Astrocyte of the hippocampus (primary cell): Measurements from ENCODE around the gene RAPGEF2.

Experiments used
- DNase-seq: peaks from one replicate; pipeline ENCODE4 v3.0.0; 2011; ENCODE audit warnings: low read depth, low spot score

The RAPGEF2 gene

DNA sequence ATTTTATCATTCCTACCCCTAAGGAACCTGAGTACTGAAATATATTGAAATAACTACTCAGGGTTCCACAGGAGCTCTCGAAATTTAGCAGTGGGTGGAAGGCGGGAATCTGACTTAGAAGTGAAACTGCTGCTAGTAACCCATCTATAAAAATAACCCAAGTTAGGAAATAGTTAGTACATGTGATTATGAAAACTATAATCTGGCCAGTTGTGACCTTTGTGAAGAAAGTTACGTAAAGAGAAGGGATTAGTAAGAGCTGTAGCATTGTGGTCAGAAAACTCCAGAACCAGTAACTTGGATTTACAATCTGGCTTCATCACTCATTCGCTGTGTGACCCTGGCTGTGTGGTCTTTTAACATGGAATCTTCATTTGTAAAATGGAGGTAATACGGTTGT, 175.5 kb downstream of the RAPGEF2 start:
- no peak for DNase-seq

DNA sequence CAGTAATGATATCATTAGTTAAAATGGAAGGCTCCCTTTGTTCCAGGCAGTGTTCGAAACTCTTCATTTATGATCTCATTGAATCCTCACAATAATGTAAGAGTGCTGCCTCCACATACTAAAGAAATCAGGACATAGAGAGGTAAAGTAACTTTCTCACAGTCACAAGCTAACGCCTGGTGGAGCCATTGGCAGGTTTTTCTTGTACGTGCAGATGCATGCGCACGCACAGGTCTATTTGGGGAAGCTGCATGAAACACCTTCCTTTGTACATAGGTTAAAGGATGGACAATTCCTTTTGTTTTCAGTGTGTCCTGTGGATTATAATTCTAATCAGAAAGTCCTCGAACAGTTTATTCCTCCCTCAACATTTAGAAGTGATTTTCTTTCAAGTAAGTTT, 176.2 kb downstream of the RAPGEF2 start:
- no peak for DNase-seq

DNA sequence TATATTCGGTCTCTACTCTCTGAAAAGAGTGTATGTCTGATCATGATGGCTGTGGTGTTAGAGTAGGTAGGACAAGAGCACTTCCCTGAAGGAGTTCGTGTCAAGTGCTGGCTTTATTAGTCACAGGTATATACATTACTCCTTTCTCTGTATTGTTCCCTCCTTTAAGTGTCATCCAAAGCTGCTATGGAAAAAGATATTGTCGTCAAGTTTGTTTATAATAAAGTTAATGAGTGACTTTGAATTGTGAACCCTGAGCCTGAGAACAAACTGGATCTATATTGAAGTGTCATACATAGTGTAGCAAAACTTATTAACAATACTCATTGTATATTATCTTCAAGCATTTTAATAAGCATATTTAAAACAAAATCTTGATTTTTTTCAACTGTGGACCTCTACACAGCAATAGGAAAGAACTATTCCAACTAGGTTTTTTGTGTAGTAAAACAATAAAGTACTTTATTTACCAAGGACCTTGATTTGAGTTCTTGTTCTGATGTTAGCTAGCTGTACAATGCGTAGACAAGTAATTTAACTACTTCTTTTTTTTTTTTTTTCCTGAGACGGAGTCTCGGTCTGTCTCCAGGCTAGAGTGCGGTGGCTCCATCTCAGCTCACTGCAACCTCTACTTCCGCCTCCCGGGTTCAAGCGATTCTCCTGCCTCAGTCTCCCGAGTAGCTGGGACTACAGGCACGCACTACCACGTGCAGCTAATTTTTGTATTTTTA, 177.7 kb downstream of the RAPGEF2 start:
- no peak for DNase-seq

GRCh38 chr4:159281771-159282170, 178.9 kb downstream of the RAPGEF2 start:
- DNase-seq, result no peak

- DNase-seq, result no peak
Observed at GRCh38 chr4:159282329-159282728, 179.4 kb downstream of the RAPGEF2 start.

DNA sequence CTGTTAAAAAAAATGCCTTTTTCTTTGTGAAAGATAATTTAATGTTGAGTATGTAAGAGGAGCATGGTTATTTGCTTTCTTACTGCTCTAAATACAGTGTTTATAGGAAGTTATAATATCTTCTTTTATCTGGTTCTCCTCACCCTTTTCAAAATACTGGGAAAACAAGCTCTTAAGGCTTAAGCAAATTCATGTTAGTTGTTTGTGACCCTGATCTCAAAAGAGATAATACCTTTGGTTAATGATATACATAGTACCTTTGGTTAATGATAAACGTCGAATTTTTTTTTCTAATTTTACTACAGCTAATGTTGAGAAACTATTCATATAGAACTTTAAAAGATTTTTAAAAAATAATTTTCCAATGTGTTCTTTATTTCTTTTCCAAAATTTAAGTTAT, 180.1 kb downstream of the RAPGEF2 start:
- no peak for DNase-seq

DNA sequence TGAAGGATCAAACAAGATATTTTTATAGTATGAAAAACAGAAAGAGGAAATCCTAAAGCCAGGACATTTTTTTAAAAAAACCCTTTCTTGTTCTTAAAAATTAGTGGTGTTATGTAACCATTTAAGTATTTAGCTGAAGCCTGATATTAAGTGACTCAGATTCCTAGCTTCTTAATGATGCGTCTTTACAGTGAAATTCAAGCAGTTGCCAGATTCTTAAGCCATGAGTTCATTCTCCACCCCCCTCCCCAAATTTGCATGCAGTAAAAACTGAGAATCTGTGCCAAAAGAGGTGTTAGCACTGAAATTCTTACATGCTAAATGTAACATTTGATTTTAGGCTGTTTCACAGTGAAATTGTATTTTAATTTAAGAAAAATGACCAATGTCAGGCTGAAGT, 180.8 kb downstream of the RAPGEF2 start:
- peak; percentile 89 for DNase-seq

GRCh38 chr4:159284113-159284512, 181.2 kb downstream of the RAPGEF2 start:
- DNase-seq, result peak; percentile 58

GRCh38 chr4:159284733-159285132, 181.9 kb downstream of the RAPGEF2 start:
- no peak for DNase-seq

DNA sequence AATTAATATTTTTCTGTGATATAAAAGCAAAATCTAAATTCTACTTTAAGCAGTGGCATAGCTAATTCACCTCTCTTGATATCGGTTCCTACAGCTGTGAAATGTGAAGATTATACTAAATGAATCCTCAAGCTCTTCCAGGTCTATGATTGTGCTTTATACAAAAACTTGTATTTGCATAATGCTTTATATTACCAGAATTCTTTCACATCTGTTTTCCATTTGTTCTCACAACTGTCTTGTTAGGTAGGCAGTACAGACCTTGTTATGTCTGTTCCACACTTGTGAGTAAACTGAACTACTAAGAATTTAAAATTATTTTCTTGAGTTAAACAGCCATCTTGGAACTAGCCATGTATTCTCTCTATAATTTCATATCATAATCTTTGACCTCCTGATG, 184.9 kb downstream of the RAPGEF2 start:
- no peak for DNase-seq

DNA sequence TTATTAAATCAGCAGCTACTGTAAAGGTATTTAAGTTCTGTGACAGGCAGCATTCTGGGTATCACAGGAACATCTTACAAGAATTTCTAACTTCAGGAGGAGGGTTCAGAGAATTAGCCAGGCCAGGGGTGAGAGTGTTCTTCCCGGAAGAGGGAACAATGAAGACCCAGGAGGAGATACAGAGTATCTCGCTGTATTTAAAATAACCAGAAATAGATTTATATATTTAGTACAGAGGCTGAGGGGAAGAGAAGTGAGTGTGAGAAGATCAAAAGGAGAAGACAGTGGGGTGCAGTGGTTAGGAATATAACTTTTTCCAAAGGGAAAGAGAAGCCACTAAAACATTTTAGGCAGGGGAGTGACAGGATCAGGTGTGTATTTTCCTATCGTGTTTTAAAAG, 186.8 kb downstream of the RAPGEF2 start:
- DNase-seq, result no peak

- DNase-seq, result peak; percentile 57
Observed at GRCh38 chr4:159290321-159291030, 187.6 kb downstream of the RAPGEF2 start.

DNA sequence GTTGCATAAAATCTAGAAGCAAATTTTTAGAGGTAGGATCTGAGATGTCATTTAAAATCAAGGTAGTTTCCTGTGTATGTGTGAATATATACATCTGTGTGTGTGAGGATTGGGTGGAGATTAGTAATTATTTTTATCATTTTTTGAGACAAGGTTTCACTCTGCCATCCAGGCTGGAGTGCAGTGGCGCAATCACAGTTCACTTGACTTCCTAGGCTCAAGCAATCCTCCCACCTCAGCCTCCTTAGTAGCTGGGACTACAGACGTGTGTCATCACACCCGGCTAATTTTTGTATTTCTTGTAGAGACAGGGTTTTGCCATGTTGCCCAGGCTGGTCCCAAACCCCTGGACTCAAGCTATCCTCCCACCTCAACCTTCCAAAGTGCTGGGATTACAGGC, 188.3 kb downstream of the RAPGEF2 start:
- no peak for DNase-seq

- no peak for DNase-seq
Observed at GRCh38 chr4:159292137-159292896, 189.4 kb downstream of the RAPGEF2 start.

DNA sequence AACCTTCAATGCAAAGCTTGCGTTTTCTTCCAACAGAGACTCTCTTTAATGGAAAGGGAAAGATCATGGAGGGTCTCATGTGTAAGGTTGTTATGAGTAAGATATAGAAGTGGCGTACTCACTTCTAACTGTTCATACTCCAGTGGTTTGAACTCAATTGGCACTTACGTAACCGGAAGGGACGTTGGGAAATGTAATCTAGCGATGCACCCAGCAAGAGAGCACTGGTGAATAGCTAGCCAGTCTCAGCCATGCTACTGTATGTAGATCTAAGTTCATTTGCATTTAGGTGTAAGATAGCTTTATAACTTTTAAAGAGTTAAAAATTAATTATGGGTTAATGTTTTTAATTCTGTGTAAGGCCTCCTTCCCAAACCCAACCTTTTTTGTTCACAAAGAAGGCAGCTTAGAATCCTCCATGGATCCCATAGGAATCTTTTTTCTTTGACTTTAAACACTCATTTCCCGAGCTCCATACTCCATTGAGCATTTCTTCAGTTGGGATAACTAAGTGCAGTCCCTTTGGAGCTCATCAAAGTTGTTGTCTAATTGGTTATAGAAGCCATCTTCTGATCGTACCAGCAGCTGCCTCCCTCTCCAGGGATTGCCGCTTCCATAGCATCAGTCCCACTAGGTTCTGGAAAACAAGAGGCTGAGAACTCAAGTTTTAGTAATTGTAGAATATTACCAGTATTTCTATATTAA, 191.1 kb downstream of the RAPGEF2 start:
- DNase-seq, result no peak

GRCh38 chr4:159296061-159296460, 193.2 kb downstream of the RAPGEF2 start:
- peak; percentile 37 for DNase-seq

GRCh38 chr4:159297091-159297490, 194.2 kb downstream of the RAPGEF2 start:
- no peak for DNase-seq

DNA sequence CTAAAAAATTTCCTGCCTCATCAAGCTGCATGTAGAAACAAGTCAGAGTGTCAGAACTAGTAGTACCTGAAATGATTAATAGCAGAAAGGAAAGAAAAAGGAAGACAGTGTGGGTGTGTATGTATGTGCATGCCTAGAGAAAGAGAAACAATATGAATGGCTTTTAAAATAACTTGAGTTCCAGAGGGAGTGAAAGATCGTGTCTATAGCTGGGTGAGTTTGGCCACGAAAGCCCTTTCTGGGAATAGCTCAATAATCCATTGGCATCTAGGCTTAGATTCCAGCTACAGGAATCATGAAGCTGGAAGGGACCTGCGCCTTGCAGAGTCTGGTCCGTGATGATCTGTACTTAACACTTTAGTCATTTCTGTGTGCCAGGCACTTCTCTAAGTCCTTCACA, 195.6 kb downstream of the RAPGEF2 start:
- DNase-seq, result peak; percentile 74

DNA sequence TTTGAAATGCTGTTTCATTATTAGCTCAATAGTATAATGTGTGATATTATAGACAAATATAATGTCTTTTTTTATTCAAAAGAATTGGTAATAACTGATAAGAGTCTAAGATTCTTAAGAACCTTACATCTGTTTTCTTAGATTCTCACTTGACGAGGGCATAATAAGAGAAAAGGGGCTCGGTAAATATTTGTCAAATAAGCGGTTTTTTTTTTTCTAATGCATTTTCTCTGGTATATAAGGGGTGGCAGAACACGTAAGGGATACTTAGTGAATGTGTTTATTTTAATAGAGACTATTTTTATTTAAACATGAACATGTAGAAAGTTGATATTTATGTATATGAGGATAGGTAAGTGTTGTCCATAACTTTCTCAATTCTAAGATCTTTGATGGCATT, 200.6 kb downstream of the RAPGEF2 start:
- DNase-seq, result no peak

DNA sequence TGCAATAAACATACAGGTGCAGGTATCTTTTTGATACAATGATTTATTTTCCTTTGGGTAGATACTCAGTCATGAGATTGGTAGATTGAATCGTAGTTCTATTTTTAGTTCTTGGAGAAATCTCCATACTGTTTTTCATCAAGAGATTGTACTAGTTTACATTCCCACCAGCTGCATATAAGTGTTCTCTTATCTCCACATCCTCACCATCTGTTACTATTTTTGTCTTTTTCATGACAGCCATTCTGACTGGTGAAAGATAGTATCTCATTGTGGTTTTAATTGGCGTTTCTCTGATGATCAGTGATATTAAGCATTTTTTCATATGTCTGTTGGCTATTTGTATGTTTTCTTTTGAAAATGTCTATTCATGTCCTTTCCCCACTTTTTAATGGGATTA, 202.2 kb downstream of the RAPGEF2 start:
- DNase-seq, result no peak

DNA sequence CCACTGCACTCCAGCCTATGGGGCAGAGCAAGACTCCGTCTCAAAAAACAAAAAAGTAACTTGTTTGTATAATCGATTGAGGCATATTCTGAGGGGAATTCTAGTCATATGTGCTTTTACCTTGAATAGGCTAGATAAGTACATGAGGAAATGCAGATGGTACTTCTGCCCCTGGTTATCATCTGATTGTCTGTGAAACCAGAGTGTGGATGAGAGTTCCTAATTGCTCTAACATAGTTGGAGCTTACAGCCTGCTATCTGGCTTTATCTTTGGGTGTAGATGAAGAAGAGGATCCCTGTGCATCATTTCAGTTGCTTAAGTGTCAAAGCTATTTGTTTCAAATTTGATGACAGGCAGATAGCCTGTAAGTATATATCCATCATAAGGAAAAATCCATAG, 205.1 kb downstream of the RAPGEF2 start:
- no peak for DNase-seq
